Lower leg skin (tissue), 3 donors: Measurements from ENCODE around the gene HERC5.
"Not testable (repeated sequence)": the region's sequence is repeated elsewhere in the genome, so short reads cannot be mapped to it uniquely, and the experiment has no call there.

Experiments used
- CTCF ChIP-seq, 3 donors: fragments of 450-650 bp; IDR thresholded peaks; one replicate each; pipeline ENCODE4 v1.5.1; 2016; ENCODE audit warnings: antibody characterized with exemption in 3 of 3, mild to moderate bottlenecking in 3 of 3, moderate library complexity in 2 of 3
- POLR2A ChIP-seq, 2 donors: fragments of 450-650 bp; IDR thresholded peaks; one replicate each; pipeline ENCODE4 v1.6.1; 2016 to 2017; ENCODE audit warnings: antibody characterized with exemption in 2 of 2, mild to moderate bottlenecking in 1 of 2, moderate library complexity in 1 of 2

- not testable (repeated sequence) for TF ChIP-seq CTCF, POLR2A (IDR thresholded peaks at IDR 0.05)
Observed at GRCh38 chr4:88539322-88540068, 82.6 kb downstream of the HERC5 start.
